T-helper 17 cell (primary cell): ENCODE results near the gene PDCL2. TPM values are rescaled to one million over a fixed set of nuclear protein-coding genes. Genes with fewer than 3 reads are reported as not detected.
"Not testable (repeated sequence)": the region's sequence is repeated elsewhere in the genome, so short reads cannot be mapped to it uniquely, and the experiment has no call there.

Experiments
- ATAC-seq: fragments of 150-1000 bp; cut with Tn5 transposase; 2 replicates; pipeline ENCODE4 v1.10.0; 2021; ENCODE audit warnings: mild to moderate bottlenecking, moderate library complexity
- DNase-seq, 3 donors: peaks; one replicate each; pipeline versions ENCODE4 v3.0.0 to v3.0.0-alpha.2; 2020 to 2021
- H3K9me3 ChIP-seq: one replicate; pipeline ENCODE4 v1.7.0; 2013; ENCODE audit warnings: low read length, mild to moderate bottlenecking; ENCODE audit not compliant: control insufficient read depth, poor library complexity, severe bottlenecking
- H3K27ac Mint-ChIP-seq: one replicate; pipeline ENCODE4 v1.8.0; 2022; ENCODE audit warnings: mild to moderate bottlenecking, moderate library complexity, mixed read lengths
- H3K27me3 Mint-ChIP-seq: one replicate; pipeline ENCODE4 v1.8.0; 2022; ENCODE audit warnings: mixed read lengths
- H3K36me3 Mint-ChIP-seq: one replicate; pipeline ENCODE4 v1.8.0; 2022; ENCODE audit warnings: low read depth, mixed read lengths
- H3K4me1 Mint-ChIP-seq: one replicate; pipeline ENCODE4 v1.8.0; 2022; ENCODE audit warnings: mild to moderate bottlenecking, mixed read lengths
- H3K4me3 Mint-ChIP-seq: one replicate; pipeline ENCODE4 v1.8.0; 2022; ENCODE audit warnings: mild to moderate bottlenecking, moderate library complexity, mixed read lengths
- total RNA-seq, 4 donors: library from RNA in 2 of 4; stranded (reverse) in 2 of 4; gene quantifications; one replicate each; pipeline ENCODE4 v1.2.3 and lab custom pipeline; 2022 to 2026

Gene PDCL2
- total RNA-seq, 2 donors from 2014 or later: not detected

GRCh38 chr4:55571806-55572205, 20.2 kb downstream of the PDCL2 start:
- H3K27me3 Mint-ChIP-seq: peaks cover 7% of the 10 kb centered on the region
- no peak overlapping the region for H3K27ac Mint-ChIP-seq
- no peak for DNase-seq
- no peaks in the 10 kb centered on the region for H3K4me1 Mint-ChIP-seq
- H3K4me3 Mint-ChIP-seq: no peak overlapping the region
- no peak for ATAC-seq
- H3K36me3 Mint-ChIP-seq: no peaks in the 10 kb centered on the region
- H3K9me3 ChIP-seq: peaks cover 4% of the 10 kb centered on the region

- H3K4me3 Mint-ChIP-seq: no peak overlapping the region
- no peaks in the 10 kb centered on the region for H3K9me3 ChIP-seq
- DNase-seq (no peak), ATAC-seq (no peak)
- no peaks in the 10 kb centered on the region for H3K4me1 Mint-ChIP-seq
- H3K27ac Mint-ChIP-seq: no peak overlapping the region
- H3K36me3 Mint-ChIP-seq: no peaks in the 10 kb centered on the region
- peaks cover 7% of the 10 kb centered on the region for H3K27me3 Mint-ChIP-seq
Observed at GRCh38 chr4:55568905-55569504, 23.0 kb downstream of the PDCL2 start.

GRCh38 chr4:55561889-55562288, 30.2 kb downstream of the PDCL2 start:
- H3K27me3 Mint-ChIP-seq: no peaks in the 10 kb centered on the region
- ATAC-seq: no peak
- peaks cover 3% of the 10 kb centered on the region for H3K4me1 Mint-ChIP-seq
- H3K36me3 Mint-ChIP-seq: no peaks in the 10 kb centered on the region
- H3K9me3 ChIP-seq: no peaks in the 10 kb centered on the region
- DNase-seq: no peak
- H3K27ac Mint-ChIP-seq: no peak overlapping the region
- no peak overlapping the region for H3K4me3 Mint-ChIP-seq

- H3K27me3 Mint-ChIP-seq: peaks cover 2% of the 10 kb centered on the region
- no peak for DNase-seq
- no peak overlapping the region for H3K4me3 Mint-ChIP-seq
- ATAC-seq: no peak
- H3K27ac Mint-ChIP-seq: no peak overlapping the region
- peaks cover 3% of the 10 kb centered on the region for H3K4me1 Mint-ChIP-seq
- H3K9me3 ChIP-seq: no peaks in the 10 kb centered on the region
- H3K36me3 Mint-ChIP-seq: no peaks in the 10 kb centered on the region
Observed at GRCh38 chr4:55560096-55560495, 31.9 kb downstream of the PDCL2 start.

- no peaks in the 10 kb centered on the region for H3K9me3 ChIP-seq
- no peak overlapping the region for H3K27ac Mint-ChIP-seq
- no peak overlapping the region for H3K4me3 Mint-ChIP-seq
- DNase-seq: no peak
- H3K27me3 Mint-ChIP-seq: peaks cover 6% of the 10 kb centered on the region
- peaks cover 4% of the 10 kb centered on the region for H3K4me1 Mint-ChIP-seq
- no peaks in the 10 kb centered on the region for H3K36me3 Mint-ChIP-seq
- ATAC-seq: peak; percentile 46
Observed at GRCh38 chr4:55554453-55555030, 37.5 kb downstream of the PDCL2 start.

- peak overlapping the region; percentile 56 for H3K4me3 Mint-ChIP-seq
- peak; percentile 81 for ATAC-seq
- no peak overlapping the region for H3K27ac Mint-ChIP-seq
Observed at GRCh38 chr4:55553441-55554201, 38.4 kb downstream of the PDCL2 start.

GRCh38 chr4:55551964-55552363, 40.1 kb downstream of the PDCL2 start:
- H3K4me1 Mint-ChIP-seq: peaks cover 10% of the 10 kb centered on the region
- not testable (repeated sequence) for H3K27me3 Mint-ChIP-seq, ATAC-seq, H3K4me3 Mint-ChIP-seq, H3K27ac Mint-ChIP-seq, DNase-seq, H3K9me3 ChIP-seq, H3K36me3 Mint-ChIP-seq

More at GRCh38 chr4:55553441-55554201, 38.4 kb downstream of the PDCL2 start:
- Mint-ChIP-seq H3K36me3 (no peaks in the 10 kb centered on the region), H3K27me3 (peaks cover 6% of the 10 kb centered on the region), H3K4me1 (peaks cover 6% of the 10 kb centered on the region)
- no peaks in the 10 kb centered on the region for H3K9me3 ChIP-seq
- DNase-seq: no peak

GRCh38 chr4:55549888-55550287, 42.2 kb downstream of the PDCL2 start:
- DNase-seq (no peak), ATAC-seq (no peak)
- Mint-ChIP-seq H3K27ac (peak overlapping the region; percentile 69), H3K4me1 (peaks cover 10% of the 10 kb centered on the region), H3K36me3 (no peaks in the 10 kb centered on the region), H3K4me3 (no peak overlapping the region), H3K27me3 (peaks cover 2% of the 10 kb centered on the region)
- H3K9me3 ChIP-seq: no peaks in the 10 kb centered on the region

GRCh38 chr4:55547918-55548317, 44.1 kb downstream of the PDCL2 start:
- DNase-seq (no peak), ATAC-seq (no peak)
- Mint-ChIP-seq H3K4me1 (peaks cover 23% of the 10 kb centered on the region), H3K27ac (peak overlapping the region; percentile 60), H3K27me3 (no peaks in the 10 kb centered on the region), H3K36me3 (no peaks in the 10 kb centered on the region), H3K4me3 (peak overlapping the region; percentile 93)
- no peaks in the 10 kb centered on the region for H3K9me3 ChIP-seq

- no peaks in the 10 kb centered on the region for H3K9me3 ChIP-seq
- Mint-ChIP-seq H3K27ac (peak overlapping the region; percentile 60), H3K36me3 (no peaks in the 10 kb centered on the region), H3K4me3 (peak overlapping the region; percentile 93), H3K27me3 (no peaks in the 10 kb centered on the region), H3K4me1 (peaks cover 23% of the 10 kb centered on the region)
- DNase-seq: peak in 1 of 3 donors; percentile 10
- ATAC-seq: no peak
Observed at GRCh38 chr4:55547466-55547770, 44.6 kb downstream of the PDCL2 start.

- peak; percentile 75 for ATAC-seq
- Mint-ChIP-seq H3K36me3 (no peaks in the 10 kb centered on the region), H3K27me3 (no peaks in the 10 kb centered on the region), H3K4me3 (peak within 1 kb of the TSS; percentile 93), H3K27ac (peak within 1 kb of the TSS; percentile 90), H3K4me1 (peaks cover 23% of the 10 kb centered on the region)
- H3K9me3 ChIP-seq: no peaks in the 10 kb centered on the region
- peak; percentile 77 to 85 (median 84) for DNase-seq
Observed at GRCh38 chr4:55546756-55547465, 45.1 kb downstream of the PDCL2 start, which contains the start of gene CLOCK. TSS of gene CLOCK (minus strand) at chr4:55546909. CDS start at chr4:55482785, 64,124 bp downstream.

- ATAC-seq (peak; percentile 72), DNase-seq (no peak)
- H3K4me3 Mint-ChIP-seq: peak overlapping the region; percentile 93
- H3K9me3 ChIP-seq: no peaks in the 10 kb centered on the region
- no peaks in the 10 kb centered on the region for H3K36me3 Mint-ChIP-seq
- no peaks in the 10 kb centered on the region for H3K27me3 Mint-ChIP-seq
- H3K27ac Mint-ChIP-seq: peak overlapping the region; percentile 60
- H3K4me1 Mint-ChIP-seq: peaks cover 23% of the 10 kb centered on the region
Observed at GRCh38 chr4:55546506-55546755, 45.6 kb downstream of the PDCL2 start.
